Measurements from ENCODE around the gene PIEZO1. TPM values are rescaled to one million over a fixed set of nuclear protein-coding genes. Genes with fewer than 3 reads are reported as not detected.

The PIEZO1 gene
- total RNA-seq, 4 donors from 2014 or later, result 81.2 to 145 (median 113) TPM

DNA sequence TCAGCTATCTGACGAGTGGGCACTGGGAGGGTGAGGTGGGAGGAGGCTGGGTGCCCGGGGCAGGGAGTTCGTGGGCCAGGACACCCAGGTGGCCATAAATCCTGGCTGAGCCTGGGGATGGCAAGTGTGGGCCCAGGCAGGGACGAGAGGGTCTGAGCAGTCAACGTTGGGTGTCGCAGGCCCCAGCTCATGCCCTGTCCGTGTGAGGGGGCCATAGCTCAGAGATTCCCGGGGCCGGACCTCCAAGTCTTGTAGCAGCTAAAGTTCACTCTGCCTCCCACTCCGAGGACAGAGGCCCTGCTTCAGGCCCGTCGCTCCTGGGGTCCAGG, 44.3 kb downstream of the PIEZO1 start:
- intact Hi-C loops (cut with DNase I), result no loop called here
- no peaks in the 10 kb centered on the region for H3K27me3 ChIP-seq
- no peak overlapping the region for H3K4me3 ChIP-seq (replicated peaks in 1 of 3)
- H3K36me3 ChIP-seq, result peaks cover 0 to 3% of the 10 kb centered on the region in 2 donors
- H3K4me1 ChIP-seq, result peaks cover 7 to 25% of the 10 kb centered on the region in 2 donors
- TF ChIP-seq, protein P1, sequence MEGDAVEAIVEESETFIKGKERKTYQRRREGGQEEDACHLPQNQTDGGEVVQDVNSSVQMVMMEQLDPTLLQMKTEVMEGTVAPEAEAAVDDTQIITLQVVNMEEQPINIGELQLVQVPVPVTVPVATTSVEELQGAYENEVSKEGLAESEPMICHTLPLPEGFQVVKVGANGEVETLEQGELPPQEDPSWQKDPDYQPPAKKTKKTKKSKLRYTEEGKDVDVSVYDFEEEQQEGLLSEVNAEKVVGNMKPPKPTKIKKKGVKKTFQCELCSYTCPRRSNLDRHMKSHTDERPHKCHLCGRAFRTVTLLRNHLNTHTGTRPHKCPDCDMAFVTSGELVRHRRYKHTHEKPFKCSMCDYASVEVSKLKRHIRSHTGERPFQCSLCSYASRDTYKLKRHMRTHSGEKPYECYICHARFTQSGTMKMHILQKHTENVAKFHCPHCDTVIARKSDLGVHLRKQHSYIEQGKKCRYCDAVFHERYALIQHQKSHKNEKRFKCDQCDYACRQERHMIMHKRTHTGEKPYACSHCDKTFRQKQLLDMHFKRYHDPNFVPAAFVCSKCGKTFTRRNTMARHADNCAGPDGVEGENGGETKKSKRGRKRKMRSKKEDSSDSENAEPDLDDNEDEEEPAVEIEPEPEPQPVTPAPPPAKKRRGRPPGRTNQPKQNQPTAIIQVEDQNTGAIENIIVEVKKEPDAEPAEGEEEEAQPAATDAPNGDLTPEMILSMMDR (IDR thresholded peaks at IDR 0.05), result no peak
- DNase-seq, result no peak
- no peaks in the 10 kb centered on the region for H3K9me3 ChIP-seq
- H3K27ac ChIP-seq, result no peak overlapping the region
- WGBS, 2 donors, result 91 to 92% methylated on average over 9 to 12 of the region's 12 CpGs

DNA sequence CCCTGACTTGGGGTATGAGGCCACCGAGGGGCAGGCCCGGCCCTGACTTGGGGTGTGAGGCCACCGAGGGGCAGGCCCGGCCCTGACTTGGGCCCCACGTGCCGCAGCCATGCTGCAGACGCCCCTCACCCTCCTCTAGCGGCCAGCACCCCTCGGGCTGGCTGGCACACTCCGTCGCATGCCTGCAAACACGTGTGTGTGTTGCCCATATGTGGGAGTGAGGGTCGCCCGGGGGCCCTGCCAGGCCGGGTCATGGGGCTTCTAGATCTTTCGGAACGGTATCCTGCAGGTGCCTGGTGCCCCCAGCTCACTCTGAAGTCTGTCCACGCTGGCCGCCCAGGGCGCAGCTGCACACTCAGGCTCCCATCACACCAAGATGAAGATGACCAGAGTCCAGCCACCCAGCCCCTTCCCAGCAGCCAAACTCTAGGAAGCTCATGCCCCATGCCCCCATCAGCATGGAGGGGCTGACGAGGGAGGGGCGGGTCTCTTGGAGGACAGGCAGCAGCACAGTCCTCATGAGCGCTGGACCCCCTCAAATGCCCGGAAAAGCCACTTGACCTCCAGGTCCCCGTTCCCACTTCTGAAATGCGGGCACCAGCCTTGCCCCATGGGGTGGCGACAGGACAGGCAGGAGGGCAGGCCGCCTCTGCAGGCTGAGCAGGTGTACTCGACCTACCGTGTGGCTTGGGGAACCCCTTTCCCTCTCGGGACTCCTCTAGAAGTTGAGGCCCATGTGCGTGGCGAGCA, 44.9 kb downstream of the PIEZO1 start:
- no peak for DNase-seq
- intact Hi-C loops (cut with DNase I), result loop anchor here (5.0 kb wide), 1 partner anchor 427 kb away; no protein-coding TSS in a partner anchor
- peaks cover 0 to 4% of the 10 kb centered on the region in 2 donors for H3K36me3 ChIP-seq
- H3K4me1 ChIP-seq, result peaks cover 7 to 23% of the 10 kb centered on the region in 2 donors
- TF ChIP-seq, protein P1 (IDR thresholded peaks at IDR 0.05), result no peak
- TF ChIP-seq POLR2A (IDR thresholded peaks at IDR 0.05), result no peak
- 92% methylated on average over 22 to 24 of the region's 33 CpGs for WGBS, 2 donors
- H3K4me3 ChIP-seq (replicated peaks in 1 of 3), result no peak overlapping the region
- H3K27me3 ChIP-seq, result no peaks in the 10 kb centered on the region
- H3K9me3 ChIP-seq, result no peaks in the 10 kb centered on the region
- H3K27ac ChIP-seq, result no peak overlapping the region

DNA sequence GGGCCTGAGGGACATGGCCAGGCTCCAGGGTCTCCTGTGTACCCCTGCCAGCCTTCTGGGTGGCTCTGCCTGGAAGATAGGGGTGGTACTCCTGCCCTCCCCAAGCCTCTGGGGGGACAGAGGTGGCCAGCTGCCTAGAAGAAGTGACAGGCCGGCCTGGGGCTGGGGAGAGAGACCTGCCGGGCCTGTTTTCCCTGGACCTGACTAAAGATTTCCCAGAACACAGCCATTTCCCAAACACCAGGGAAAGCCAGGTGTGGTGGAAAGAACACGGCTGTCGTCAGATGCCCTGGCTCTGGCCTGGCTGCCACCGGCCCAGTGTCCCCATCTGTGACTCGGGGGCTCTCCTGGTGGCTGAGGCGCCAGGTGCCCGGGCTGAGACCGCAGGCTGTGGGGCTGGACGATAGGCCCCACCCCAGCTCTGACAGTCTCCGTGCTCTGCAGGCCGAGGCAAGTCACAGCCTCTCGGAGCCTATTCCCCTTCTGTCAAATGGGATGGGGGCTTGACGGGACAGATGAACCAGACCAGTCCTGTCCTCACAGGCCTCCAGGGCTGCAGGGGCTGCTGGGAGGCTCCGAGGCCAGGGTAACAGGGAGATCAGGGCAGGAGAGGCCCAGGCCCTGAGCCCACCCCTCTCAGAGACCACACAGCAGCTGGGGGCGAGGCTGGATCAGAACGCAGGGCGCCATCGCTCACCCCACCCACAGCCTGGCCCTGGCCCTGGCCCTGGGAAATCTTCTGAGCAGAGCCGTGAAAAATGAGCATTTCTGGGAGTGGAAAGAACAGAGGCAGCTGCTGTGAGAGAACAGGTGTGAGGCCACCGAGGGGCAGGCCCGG, 45.7 kb downstream of the PIEZO1 start:
- no peak for DNase-seq
- no peak for TF ChIP-seq POLR2A (IDR thresholded peaks at IDR 0.05)
- TF ChIP-seq, protein P1 (IDR thresholded peaks at IDR 0.05), result no peak
- H3K27me3 ChIP-seq, result no peaks in the 10 kb centered on the region
- no peak overlapping the region for H3K27ac ChIP-seq
- 93 to 94% methylated on average over 12 to 20 of the region's 22 CpGs for WGBS, 2 donors
- intact Hi-C loops (cut with DNase I), result loop anchor here (5.0 kb wide), 1 partner anchor 428 kb away; no protein-coding TSS in a partner anchor
- no peak overlapping the region for H3K4me3 ChIP-seq (replicated peaks in 1 of 3)
- H3K36me3 ChIP-seq, result peaks cover 4 to 7% of the 10 kb centered on the region in 2 donors
- no peaks in the 10 kb centered on the region for H3K9me3 ChIP-seq
- peaks cover 7 to 19% of the 10 kb centered on the region in 2 donors for H3K4me1 ChIP-seq

DNA sequence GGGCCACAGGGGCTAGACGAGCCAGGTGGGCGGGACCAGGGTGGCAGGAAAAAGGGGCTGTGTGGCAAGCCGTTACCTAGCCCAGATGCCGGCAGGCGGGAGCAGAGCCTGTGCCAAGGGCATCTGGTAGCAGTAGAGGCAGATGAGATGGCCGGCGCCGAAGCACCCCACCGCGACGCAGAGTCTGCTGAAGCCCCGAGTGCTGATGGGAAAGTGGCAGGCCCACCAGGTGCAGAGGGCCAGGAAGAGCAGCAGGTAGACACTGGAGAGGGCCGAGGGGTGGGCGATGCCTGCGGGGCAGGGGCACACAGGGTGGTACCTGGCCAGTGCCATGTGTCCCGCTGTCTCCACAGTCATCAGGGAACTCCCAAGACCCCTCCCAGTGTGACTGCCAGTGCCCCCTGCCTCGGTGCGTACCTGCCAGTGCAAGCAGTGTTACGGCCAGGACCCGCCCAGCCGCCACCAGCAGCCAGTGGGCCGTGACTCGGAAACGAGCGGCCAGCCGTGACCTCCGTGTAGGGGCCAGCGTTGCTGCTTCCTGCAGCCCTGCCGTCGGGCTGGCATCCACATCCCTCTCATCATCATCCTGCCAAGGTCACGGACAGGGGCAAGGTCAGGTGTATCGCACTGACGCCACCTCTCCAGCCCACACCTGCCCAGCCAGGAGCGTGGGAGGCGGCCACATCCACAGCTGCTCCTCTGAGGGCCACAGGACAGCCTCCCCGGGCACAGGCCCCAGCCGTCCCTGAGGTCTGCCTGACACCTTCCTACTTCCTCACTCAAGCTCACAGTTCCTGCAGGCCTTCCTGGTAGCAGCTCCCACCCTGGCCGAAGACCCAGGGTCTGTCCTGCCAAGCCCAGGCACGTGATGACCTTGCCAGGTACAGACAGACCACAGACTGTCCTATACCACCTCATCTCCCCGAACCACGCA, 46.6 kb downstream of the PIEZO1 start:
- DNase-seq, result peak; percentile 65 to 76

More for the DNA sequence above, 46.6 kb downstream of the PIEZO1 start:
- H3K4me1 ChIP-seq, result peaks cover 7 to 12% of the 10 kb centered on the region in 2 donors
- no peaks in the 10 kb centered on the region for H3K27me3 ChIP-seq
- H3K4me3 ChIP-seq (replicated peaks in 1 of 3), result no peak overlapping the region
- H3K36me3 ChIP-seq, result peaks cover 13 to 15% of the 10 kb centered on the region in 2 donors
- H3K27ac ChIP-seq, result no peak overlapping the region
- 68 to 90% methylated on average over 20 to 30 of the region's 41 CpGs for WGBS, 2 donors
- no peaks in the 10 kb centered on the region for H3K9me3 ChIP-seq
- TF ChIP-seq POLR2A (IDR thresholded peaks at IDR 0.05), result no peak
- TF ChIP-seq, protein P1 (IDR thresholded peaks at IDR 0.05), result no peak
- intact Hi-C loops (cut with DNase I), result loop anchor here (5.0 kb wide), 1 partner anchor 429 kb away; no protein-coding TSS in a partner anchor
